ENCODE results near the gene CLEC4C. TPM values are rescaled to one million over a fixed set of nuclear protein-coding genes. Genes with fewer than 3 reads are reported as not detected.

The CLEC4C gene
- total and polyA plus RNA-seq, 2 donors (not counting 3 experiments of a cell fraction or from before 2014, with no cell fraction given): not detected

GRCh38 chr12:7787574-7788293 lies 40.6 kb upstream of the CLEC4C start:
- Histone ChIP-seq H3K79me2 (ENCODE audit: control insufficient read depth, insufficient read depth, low read length) (no peaks in the 10 kb centered on the region), H3K4me3 (replicated peaks in 1 of 3; ENCODE audit: insufficient read depth in 1 of 3, low read depth in 1 of 3, low read length in 3 of 3) (no peak overlapping the region), H4K20me1 (replicated peaks; ENCODE audit: control insufficient read depth, extremely low read depth, insufficient read depth, low read length) (no peaks in the 10 kb centered on the region), H3K4me2 (ENCODE audit: insufficient read depth, low read length) (no peak overlapping the region), H3K9ac (replicated peaks; ENCODE audit: extremely low read depth, insufficient read depth, low read length) (no peak overlapping the region), H3K36me3 (ENCODE audit: control insufficient read depth in 2 of 2, extremely low read depth in 1 of 2, insufficient read depth in 2 of 2, low read length in 2 of 2) (no peaks in the 10 kb centered on the region), H3K27ac (ENCODE audit: insufficient read depth, low read depth, low read length) (no peak overlapping the region), H3K9me3 (replicated peaks; ENCODE audit: control insufficient read depth, insufficient read depth, low read length) (no peaks in the 10 kb centered on the region), H2AFZ (ENCODE audit: low read depth, low read length) (no peak overlapping the region), H3K27me3 (ENCODE audit: control insufficient read depth in 2 of 2, insufficient read depth in 2 of 2, low read length in 2 of 2) (peaks cover 6 to 8% of the 10 kb centered on the region in 2 experiments), H3K9me1 (replicated peaks; ENCODE audit: control insufficient read depth, extremely low read depth, insufficient read depth, low read length) (no peaks in the 10 kb centered on the region), H3K4me1 (ENCODE audit: control insufficient read depth, extremely low read depth, insufficient read depth, low read length) (no peaks in the 10 kb centered on the region)
- TF ChIP-seq JUN (IDR thresholded peaks at IDR 0.05; ENCODE audit: borderline replicate concordance, insufficient read depth, insufficient read length, low read depth): no peak
- no peak for TF ChIP-seq MAX (IDR thresholded peaks at IDR 0.05; ENCODE audit: insufficient read depth, insufficient read length)
- TF ChIP-seq GATA2 (IDR thresholded peaks at IDR 0.05; ENCODE audit: insufficient read depth, insufficient read length, low read depth, low read length): no peak
- no peak for TF ChIP-seq EZH2 (IDR thresholded peaks at IDR 0.05; ENCODE audit: borderline replicate concordance, low read depth, low read length, severe bottlenecking)
- TF ChIP-seq MYC (IDR thresholded peaks at IDR 0.05; ENCODE audit: low read depth, low read length): no peak
- no TSS peak for BruUV-seq (replicated peaks)
- CTCF ChIA-PET: interaction anchor here (1.2 kb wide), 1 partner anchor 19 kb away, joined by 6 read pairs; no protein-coding TSS in a partner anchor
- dilution Hi-C loops (cut with MboI; ENCODE audit: extremely low pct_ligation_motif_present, low sequenced_read_pairs): no loop called here
- FAIRE-seq (no peak), DNase-seq (ENCODE audit: low read depth, low spot score) (no peak)
- intact Hi-C loops (cut with micrococcal nuclease): no loop called here
- POLR2A ChIA-PET: no interaction called here

- Histone ChIP-seq H3K4me2 (ENCODE audit: insufficient read depth, low read length) (no peak overlapping the region), H3K4me3 (replicated peaks in 1 of 3; ENCODE audit: insufficient read depth in 1 of 3, low read depth in 1 of 3, low read length in 3 of 3) (no peak overlapping the region), H3K9me1 (replicated peaks; ENCODE audit: control insufficient read depth, extremely low read depth, insufficient read depth, low read length) (no peaks in the 10 kb centered on the region), H3K9ac (replicated peaks; ENCODE audit: extremely low read depth, insufficient read depth, low read length) (no peak overlapping the region), H3K27ac (ENCODE audit: insufficient read depth, low read depth, low read length) (no peak overlapping the region), H2AFZ (ENCODE audit: low read depth, low read length) (no peak overlapping the region), H3K79me2 (ENCODE audit: control insufficient read depth, insufficient read depth, low read length) (no peaks in the 10 kb centered on the region), H3K9me3 (replicated peaks; ENCODE audit: control insufficient read depth, insufficient read depth, low read length) (no peaks in the 10 kb centered on the region), H3K36me3 (ENCODE audit: control insufficient read depth in 2 of 2, extremely low read depth in 1 of 2, insufficient read depth in 2 of 2, low read length in 2 of 2) (no peaks in the 10 kb centered on the region), H3K27me3 (ENCODE audit: control insufficient read depth in 2 of 2, insufficient read depth in 2 of 2, low read length in 2 of 2) (peaks cover 6 to 8% of the 10 kb centered on the region in 2 experiments), H3K4me1 (ENCODE audit: control insufficient read depth, extremely low read depth, insufficient read depth, low read length) (no peaks in the 10 kb centered on the region), H4K20me1 (replicated peaks; ENCODE audit: control insufficient read depth, extremely low read depth, insufficient read depth, low read length) (no peaks in the 10 kb centered on the region)
- intact Hi-C loops (cut with micrococcal nuclease): no loop called here
- dilution Hi-C loops (cut with MboI; ENCODE audit: extremely low pct_ligation_motif_present, low sequenced_read_pairs): no loop called here
- POLR2A ChIA-PET: interaction anchor here (0.6 kb wide), 1 partner anchor 15 kb away, joined by 3 read pairs; no protein-coding TSS in a partner anchor
- no peak for TF ChIP-seq FOS (IDR thresholded peaks at IDR 0.05; ENCODE audit: borderline replicate concordance, insufficient read depth, low read length)
- TF ChIP-seq GATA2 (IDR thresholded peaks at IDR 0.05; ENCODE audit: insufficient read depth, insufficient read length, low read depth, low read length): no peak
- no peak for TF ChIP-seq EZH2 (IDR thresholded peaks at IDR 0.05; ENCODE audit: borderline replicate concordance, low read depth, low read length, severe bottlenecking)
- no peak for TF ChIP-seq POLR2AphosphoS5 (IDR thresholded peaks at IDR 0.05; ENCODE audit: insufficient read depth, low read depth, low read length)
- TF ChIP-seq JUN (IDR thresholded peaks at IDR 0.05; ENCODE audit: borderline replicate concordance, insufficient read depth, insufficient read length, low read depth): no peak
- TF ChIP-seq MAX (IDR thresholded peaks at IDR 0.05; ENCODE audit: insufficient read depth, insufficient read length): no peak
- TF ChIP-seq CTCF (IDR thresholded peaks at IDR 0.05; ENCODE audit: extremely low read depth in 1 of 2, insufficient read depth in 1 of 2, low read depth in 1 of 2, low read length in 2 of 2): no peak
- no peak for TF ChIP-seq MYC (IDR thresholded peaks at IDR 0.05; ENCODE audit: low read depth, low read length)
- TF ChIP-seq POLR2A (IDR thresholded peaks at IDR 0.05; ENCODE audit: low read depth, low read length): no peak
- no TSS peak for BruUV-seq (replicated peaks)
- FAIRE-seq: no peak
- CTCF ChIA-PET: no interaction called here
- DNase-seq (ENCODE audit: low read depth, low spot score): no peak
Observed at GRCh38 chr12:7784701-7785100, 37.5 kb upstream of the CLEC4C start.
